ENCODE results near the gene PTPA. TPM values are rescaled to one million over a fixed set of nuclear protein-coding genes. Genes with fewer than 3 reads are reported as not detected.

PTPA gene
- total and polyA plus RNA-seq, 2 of the 4 experiments (the other 2 are of a cell fraction): 124 to 149 TPM

DNA sequence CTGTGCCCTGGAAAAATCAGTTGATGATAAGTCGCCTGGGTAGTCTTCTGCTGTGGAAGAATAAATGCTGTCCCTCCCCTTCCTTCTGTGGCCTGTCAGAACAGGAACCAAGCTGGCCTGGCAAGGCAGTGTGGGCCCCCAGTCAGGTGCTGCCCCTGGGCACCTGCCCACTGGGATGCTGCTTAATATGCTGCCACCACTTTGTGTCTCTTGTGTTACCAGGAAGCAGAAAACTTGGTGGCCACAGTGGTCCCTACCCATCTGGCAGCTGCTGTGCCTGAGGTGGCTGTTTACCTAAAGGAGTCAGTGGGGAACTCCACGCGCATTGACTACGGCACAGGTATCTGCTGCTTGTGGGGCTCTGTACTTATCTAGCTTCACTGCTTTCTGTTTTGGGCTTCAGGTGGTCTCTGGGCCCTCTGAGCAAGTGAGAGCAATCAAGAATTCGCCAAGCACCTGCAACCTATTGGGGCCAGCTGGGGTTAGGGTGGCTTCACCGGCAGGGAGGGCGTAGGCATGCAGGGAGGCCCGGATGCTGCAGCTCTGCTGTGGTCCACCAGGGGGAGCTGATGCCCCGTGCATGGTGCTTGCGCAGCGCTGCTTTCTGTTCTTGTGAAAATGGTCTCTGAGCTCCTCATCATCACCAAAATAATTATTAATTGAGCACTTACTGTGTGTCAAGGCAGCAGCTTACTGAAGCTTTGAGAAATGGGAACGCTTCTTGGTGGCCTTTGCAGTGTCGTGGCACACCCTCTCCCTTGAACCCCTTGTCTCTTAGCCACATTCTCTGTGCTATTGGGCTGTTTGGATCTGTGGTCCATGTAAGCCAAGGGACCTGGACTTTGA is 20.3 kb downstream of the PTPA start:
- dilution Hi-C loops (cut with HindIII; ENCODE audit: low sequenced_read_pairs, unreplicated experiment) (no loop called here), in situ Hi-C loops (cut with MboI; ENCODE audit: low sequenced_read_pairs) (loop anchor here (5.0 kb wide), 2 partner anchors 486 to 651 kb away; no protein-coding TSS in a partner anchor), intact Hi-C loops (cut with micrococcal nuclease) (loop anchor here (1.0 kb wide), 1 partner anchor 480 kb away; no protein-coding TSS in a partner anchor)
- H4K8ac ChIP-seq (ENCODE audit: low read depth in 2 of 2, low read length in 2 of 2): peak overlapping the region in 1 of 2 experiments; percentile 83; a peak in 2 of 4 replicates
- H3K79me1 ChIP-seq (ENCODE audit: low read depth in 1 of 2, low read length in 2 of 2): peaks cover 9 to 42% of the 10 kb centered on the region in 2 experiments; a peak in 2 of 4 replicates
- no peak overlapping the region for H3K4me2 ChIP-seq (ENCODE audit: low read depth, low read length)
- 0 out of 2 replicates have a peak overlapping the region, but pooled peaks have one; percentile 6 for H2BK20ac ChIP-seq (ENCODE audit: low read depth, low read length)
- H3K9me1 ChIP-seq (ENCODE audit: insufficient read depth, low read length): peaks cover 4% of the 10 kb centered on the region; the same call in 1 of the 2 replicates
- H3K4me1 ChIP-seq (ENCODE audit: control insufficient read depth, insufficient read depth, low read length): no peaks in the 10 kb centered on the region
- H3K23ac ChIP-seq (ENCODE audit: low read depth, low read length): peak overlapping the region; percentile 21; the same call in 1 of the 2 replicates
- no TSS peak for BruUV-seq (replicated peaks)
- no peaks in the 10 kb centered on the region for H3K9me3 ChIP-seq (ENCODE audit: control insufficient read depth, insufficient read depth, low read length)
- no peaks in the 10 kb centered on the region for H4K20me1 ChIP-seq (ENCODE audit: insufficient read depth, low read length)
- H3K27ac ChIP-seq (ENCODE audit: insufficient read depth, low read length): no peak overlapping the region
- WGBS, 2 experiments (ENCODE audit: extremely low coverage in 2 of 2, insufficient read length in 1 of 2): 20% methylated on average over 1 of the region's 13 CpGs; no CpG with 5 or more reads in 1 of the 2 experiments
- ChIA-PET POLR2A (ENCODE audit: unreplicated experiment) (interaction anchor here (0.5 to 1.0 kb wide), 5 partner anchors 8 to 496 kb away, joined by 3 to 7 read pairs (median 5); partner anchors contain the start of gene NTMT1), CTCF (interaction anchor here (0.6 to 1.9 kb wide), 11 partner anchors 9 to 508 kb away, joined by 3 to 26 read pairs (median 4); partner anchors contain the start of gene NTMT1)
- H2AK5ac ChIP-seq (ENCODE audit: low read depth, low read length): peak overlapping the region; percentile 54; the same call in 1 of the 2 replicates
- DNase-seq: peak; percentile 55
- peaks cover 29% of the 10 kb centered on the region for H3K36me3 ChIP-seq (ENCODE audit: control insufficient read depth, insufficient read depth, low read length)
- peak; percentile 98 for ATAC-seq (ENCODE audit: low read depth)
- no peak overlapping the region for H4K5ac ChIP-seq (ENCODE audit: low read depth, low read length)
- no peak overlapping the region for H3K4me3 ChIP-seq (ENCODE audit: insufficient read depth, low read depth, low read length)
- peak overlapping the region; percentile 60 for H2AFZ ChIP-seq (replicated peaks; ENCODE audit: low read length, poor library complexity)
- 0 out of 2 replicates have a peak overlapping the region, but pooled peaks have one; percentile 11 for H3K9ac ChIP-seq (ENCODE audit: low read depth, low read length)
- H2AK9ac ChIP-seq (replicated peaks; ENCODE audit: low read depth, low read length, poor library complexity): peak overlapping the region; percentile 75
- no peak overlapping the region for H2BK5ac ChIP-seq (ENCODE audit: low read depth, low read length, poor library complexity, severe bottlenecking)
- no peak overlapping the region for H3K56ac ChIP-seq (ENCODE audit: extremely low read depth, insufficient read depth, low read length)
- H3K4ac ChIP-seq (ENCODE audit: low read depth, low read length): peak overlapping the region; percentile 62
- 0 out of 2 replicates have a peak, but pooled peaks have one; percentile 38 for TF ChIP-seq POLR2A (IDR thresholded peaks at IDR 0.05; ENCODE audit: low read depth, low read length)
- no peak for TF ChIP-seq NFE2L2 (IDR thresholded peaks at IDR 0.05; ENCODE audit: low read depth, low read length)
- peak; percentile 98 for TF ChIP-seq RAD21 (IDR thresholded peaks at IDR 0.05; ENCODE audit: low read length)
- TF ChIP-seq, protein P1, sequence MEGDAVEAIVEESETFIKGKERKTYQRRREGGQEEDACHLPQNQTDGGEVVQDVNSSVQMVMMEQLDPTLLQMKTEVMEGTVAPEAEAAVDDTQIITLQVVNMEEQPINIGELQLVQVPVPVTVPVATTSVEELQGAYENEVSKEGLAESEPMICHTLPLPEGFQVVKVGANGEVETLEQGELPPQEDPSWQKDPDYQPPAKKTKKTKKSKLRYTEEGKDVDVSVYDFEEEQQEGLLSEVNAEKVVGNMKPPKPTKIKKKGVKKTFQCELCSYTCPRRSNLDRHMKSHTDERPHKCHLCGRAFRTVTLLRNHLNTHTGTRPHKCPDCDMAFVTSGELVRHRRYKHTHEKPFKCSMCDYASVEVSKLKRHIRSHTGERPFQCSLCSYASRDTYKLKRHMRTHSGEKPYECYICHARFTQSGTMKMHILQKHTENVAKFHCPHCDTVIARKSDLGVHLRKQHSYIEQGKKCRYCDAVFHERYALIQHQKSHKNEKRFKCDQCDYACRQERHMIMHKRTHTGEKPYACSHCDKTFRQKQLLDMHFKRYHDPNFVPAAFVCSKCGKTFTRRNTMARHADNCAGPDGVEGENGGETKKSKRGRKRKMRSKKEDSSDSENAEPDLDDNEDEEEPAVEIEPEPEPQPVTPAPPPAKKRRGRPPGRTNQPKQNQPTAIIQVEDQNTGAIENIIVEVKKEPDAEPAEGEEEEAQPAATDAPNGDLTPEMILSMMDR (conservative IDR thresholded peaks at IDR 0.05; ENCODE audit: low read depth, low read length): peak; percentile 98
- TF ChIP-seq BHLHE40 (IDR thresholded peaks at IDR 0.05; ENCODE audit: low read depth, low read length): no peak
- TF ChIP-seq MAZ (IDR thresholded peaks at IDR 0.05; ENCODE audit: borderline replicate concordance, low read depth, low read length): peak; percentile 37; the same call in 1 of the 2 replicates
- no peak for TF ChIP-seq FOS (IDR thresholded peaks at IDR 0.05; ENCODE audit: low read depth, low read length)
- TF ChIP-seq RFX5 (IDR thresholded peaks at IDR 0.05; ENCODE audit: low read depth, low read length): no peak
- peak; percentile 93 for TF ChIP-seq SMC3 (IDR thresholded peaks at IDR 0.05; ENCODE audit: low read depth, low read length)
- no peak for TF ChIP-seq RCOR1 (IDR thresholded peaks at IDR 0.05; ENCODE audit: insufficient replicate concordance, low read length)
- TF ChIP-seq, protein P2, sequence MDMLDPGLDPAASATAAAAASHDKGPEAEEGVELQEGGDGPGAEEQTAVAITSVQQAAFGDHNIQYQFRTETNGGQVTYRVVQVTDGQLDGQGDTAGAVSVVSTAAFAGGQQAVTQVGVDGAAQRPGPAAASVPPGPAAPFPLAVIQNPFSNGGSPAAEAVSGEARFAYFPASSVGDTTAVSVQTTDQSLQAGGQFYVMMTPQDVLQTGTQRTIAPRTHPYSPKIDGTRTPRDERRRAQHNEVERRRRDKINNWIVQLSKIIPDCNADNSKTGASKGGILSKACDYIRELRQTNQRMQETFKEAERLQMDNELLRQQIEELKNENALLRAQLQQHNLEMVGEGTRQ (IDR thresholded peaks at IDR 0.05; ENCODE audit: low read depth, low read length): no peak
- TF ChIP-seq MAFK (IDR thresholded peaks at IDR 0.05; ENCODE audit: low read depth, low read length): no peak
- TF ChIP-seq CEBPB (IDR thresholded peaks at IDR 0.05; ENCODE audit: low read depth, low read length): no peak
- H3K14ac ChIP-seq (replicated peaks; ENCODE audit: low read depth, low read length): no peak overlapping the region
- H4K91ac ChIP-seq (ENCODE audit: insufficient read depth, low read depth, low read length): peak overlapping the region; percentile 44; the same call in 1 of the 2 replicates
- no peak overlapping the region for H2BK15ac ChIP-seq (ENCODE audit: low read depth, low read length)
- no peak overlapping the region; the same call in 1 of the 2 replicates for H2BK120ac ChIP-seq (ENCODE audit: low read depth, low read length)
- H3K27me3 ChIP-seq (ENCODE audit: control insufficient read depth, insufficient read depth, low read length): no peaks in the 10 kb centered on the region
- H3K18ac ChIP-seq (ENCODE audit: low read depth, low read length): no peak overlapping the region

All from IMR-90 (cell line).